ENCODE data around the gene ANKH.

- no peak for TF ChIP-seq PPARA (CRISPR knock-in tag; IDR thresholded peaks at IDR 0.05; ENCODE audit: borderline replicate concordance)
- TF ChIP-seq OSR1 (CRISPR knock-in tag; IDR thresholded peaks at IDR 0.05), result no peak
These were observed 1.5 kb upstream of the ANKH start for GRCh38 chr5:14873093-14873492.

Data from SK-N-SH treated with all-trans-retinoic acid at 6 μM for 48 hours (cell line).